OCI-LY1 (cell line): ENCODE measurements around the gene ACKR2.

Experiments
- H2AFZ ChIP-seq: fragments of 200-600 bp; sonication (generic), shearing (Covaris generic); 2 replicates; pipeline ENCODE4 v1.6.0; 2014; ENCODE audit warnings: antibody characterized with exemption, mild to moderate bottlenecking, low read length
- H3F3A ChIP-seq: fragments of 200-600 bp; sonication (generic), shearing (Covaris generic); 2 replicates; pipeline ENCODE4 v1.6.0; 2014; ENCODE audit warnings: mild to moderate bottlenecking, antibody characterized with exemption, low read length, moderate library complexity; ENCODE audit not compliant: insufficient read depth
- H3K27ac ChIP-seq: fragments of 200-600 bp; sonication (generic); 2 replicates; pipeline ENCODE4 v1.5.1; 2014; ENCODE audit warnings: low read length, mixed run types, mild to moderate bottlenecking, low read depth; ENCODE audit not compliant: poor library complexity, severe bottlenecking
- H3K27me3 ChIP-seq: fragments of 200-600 bp; sonication (generic); 2 replicates; pipeline ENCODE4 v1.6.0; 2014; ENCODE audit warnings: antibody characterized with exemption, mild to moderate bottlenecking, low read length, moderate library complexity; ENCODE audit not compliant: insufficient read depth
- H3K36me3 ChIP-seq: fragments of 200-600 bp; sonication (generic); 2 replicates; pipeline ENCODE4 v1.6.1; 2014; ENCODE audit warnings: mild to moderate bottlenecking, antibody characterized with exemption, low read length, moderate library complexity, mixed read lengths; ENCODE audit not compliant: insufficient read depth
- H3K4me1 ChIP-seq: fragments of 200-600 bp; sonication (generic); 2 replicates; pipeline ENCODE4 v1.5.1; 2014; ENCODE audit warnings: mild to moderate bottlenecking, low read length, moderate library complexity; ENCODE audit not compliant: insufficient read depth, severe bottlenecking
- H3K4me2 ChIP-seq: fragments of 200-600 bp; sonication (generic), shearing (Covaris generic); 2 replicates; pipeline ENCODE4 v1.6.1; 2014; ENCODE audit warnings: low read length
- H3K4me3 ChIP-seq: fragments of 200-600 bp; sonication (generic); 2 replicates; pipeline ENCODE4 v1.5.1; 2014; ENCODE audit warnings: low read length, low read depth, mild to moderate bottlenecking, mixed read lengths; ENCODE audit not compliant: poor library complexity, severe bottlenecking
- H3K79me2 ChIP-seq: fragments of 200-600 bp; shearing (Covaris generic); 2 replicates; pipeline ENCODE4 v1.6.1; 2016; ENCODE audit warnings: mixed run types, low read length, mixed read lengths; ENCODE audit not compliant: insufficient read depth
- H3K9ac ChIP-seq: fragments of 200-600 bp; sonication (generic), shearing (Covaris generic); 2 replicates; pipeline ENCODE4 v1.6.1; 2014; ENCODE audit warnings: mild to moderate bottlenecking, low read length, mixed read lengths
- H3K9me2 ChIP-seq: fragments of 200-600 bp; sonication (generic), shearing (Covaris generic); 2 replicates; pipeline ENCODE4 v1.6.1; 2014; ENCODE audit warnings: low read depth, mild to moderate bottlenecking, low read length, mixed read lengths
- H3K9me3 ChIP-seq: fragments of 200-600 bp; shearing (Covaris generic); 2 replicates; pipeline ENCODE4 v1.6.1; 2014; ENCODE audit warnings: low read length, mixed read lengths
- H4K20me1 ChIP-seq: fragments of 200-600 bp; sonication (generic), shearing (Covaris generic); 2 replicates; pipeline ENCODE4 v1.6.0; 2016; ENCODE audit warnings: mild to moderate bottlenecking, low read length; ENCODE audit not compliant: insufficient read depth
- EZH2 ChIP-seq: fragments of 200-600 bp; sonication (generic), shearing (Covaris generic); IDR thresholded peaks from 2 replicates; pipeline ENCODE4 v1.8.0; 2017; ENCODE audit warnings: borderline replicate concordance, mixed run types, mild to moderate bottlenecking, antibody characterized with exemption, low read length, moderate library complexity, mixed read lengths
- TF ChIP-seq, protein P1 (sequence below): fragments of 200-600 bp; sonication (generic), shearing (Covaris generic); IDR thresholded peaks from 2 replicates; pipeline ENCODE4 v1.5.1; 2017; ENCODE audit warnings: mild to moderate bottlenecking, antibody characterized with exemption, low read length, moderate library complexity, mixed read lengths

ACKR2 gene

DNA sequence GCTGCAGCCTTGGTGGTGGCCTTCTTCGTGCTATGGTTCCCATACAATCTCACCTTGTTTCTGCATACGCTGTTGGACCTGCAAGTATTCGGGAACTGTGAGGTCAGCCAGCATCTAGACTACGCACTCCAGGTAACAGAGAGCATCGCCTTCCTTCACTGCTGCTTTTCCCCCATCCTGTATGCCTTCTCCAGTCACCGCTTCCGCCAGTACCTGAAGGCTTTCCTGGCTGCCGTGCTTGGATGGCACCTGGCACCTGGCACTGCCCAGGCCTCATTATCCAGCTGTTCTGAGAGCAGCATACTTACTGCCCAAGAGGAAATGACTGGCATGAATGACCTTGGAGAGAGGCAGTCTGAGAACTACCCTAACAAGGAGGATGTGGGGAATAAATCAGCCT is 56.0 kb downstream of the ACKR2 start:
- no peak for TF ChIP-seq EZH2
- TF ChIP-seq, protein P1, sequence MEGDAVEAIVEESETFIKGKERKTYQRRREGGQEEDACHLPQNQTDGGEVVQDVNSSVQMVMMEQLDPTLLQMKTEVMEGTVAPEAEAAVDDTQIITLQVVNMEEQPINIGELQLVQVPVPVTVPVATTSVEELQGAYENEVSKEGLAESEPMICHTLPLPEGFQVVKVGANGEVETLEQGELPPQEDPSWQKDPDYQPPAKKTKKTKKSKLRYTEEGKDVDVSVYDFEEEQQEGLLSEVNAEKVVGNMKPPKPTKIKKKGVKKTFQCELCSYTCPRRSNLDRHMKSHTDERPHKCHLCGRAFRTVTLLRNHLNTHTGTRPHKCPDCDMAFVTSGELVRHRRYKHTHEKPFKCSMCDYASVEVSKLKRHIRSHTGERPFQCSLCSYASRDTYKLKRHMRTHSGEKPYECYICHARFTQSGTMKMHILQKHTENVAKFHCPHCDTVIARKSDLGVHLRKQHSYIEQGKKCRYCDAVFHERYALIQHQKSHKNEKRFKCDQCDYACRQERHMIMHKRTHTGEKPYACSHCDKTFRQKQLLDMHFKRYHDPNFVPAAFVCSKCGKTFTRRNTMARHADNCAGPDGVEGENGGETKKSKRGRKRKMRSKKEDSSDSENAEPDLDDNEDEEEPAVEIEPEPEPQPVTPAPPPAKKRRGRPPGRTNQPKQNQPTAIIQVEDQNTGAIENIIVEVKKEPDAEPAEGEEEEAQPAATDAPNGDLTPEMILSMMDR, result no peak
- Histone ChIP-seq H3K4me2 (no peak overlapping the region), H3K27me3 (no peaks in the 10 kb centered on the region), H3K36me3 (no peaks in the 10 kb centered on the region), H3K4me3 (no peak overlapping the region), H3K79me2 (no peaks in the 10 kb centered on the region), H3K27ac (no peak overlapping the region), H4K20me1 (no peaks in the 10 kb centered on the region), H3F3A (no peaks in the 10 kb centered on the region), H2AFZ (no peak overlapping the region), H3K9ac (no peak overlapping the region), H3K9me3 (no peaks in the 10 kb centered on the region), H3K4me1 (no peaks in the 10 kb centered on the region), H3K9me2 (no peaks in the 10 kb centered on the region)

DNA sequence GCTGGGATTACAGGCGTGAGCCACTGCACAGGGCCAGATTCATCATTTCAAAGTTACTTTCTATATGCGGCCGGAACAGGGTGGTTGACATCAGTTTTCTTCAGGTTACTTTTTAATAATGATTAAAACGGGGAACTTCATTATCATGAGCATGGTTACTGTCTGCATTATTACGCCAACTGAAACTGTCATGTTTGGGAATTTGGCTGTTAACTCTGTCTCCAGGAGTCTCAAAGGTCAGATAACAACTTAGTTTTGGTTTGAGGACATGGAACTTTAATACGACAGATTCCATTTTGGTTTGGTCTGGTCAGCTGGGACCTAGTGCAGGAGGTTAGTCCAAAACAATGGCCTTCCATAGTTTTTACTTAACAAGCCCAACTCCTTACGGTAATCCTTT is 57.9 kb downstream of the ACKR2 start:
- H3K4me2 ChIP-seq, result no peak overlapping the region
- H4K20me1 ChIP-seq, result no peaks in the 10 kb centered on the region
- H3K4me1 ChIP-seq, result no peaks in the 10 kb centered on the region
- no peaks in the 10 kb centered on the region for H3K9me2 ChIP-seq
- no peaks in the 10 kb centered on the region for H3K36me3 ChIP-seq
- TF ChIP-seq, protein P1, result no peak
- no peak for TF ChIP-seq EZH2
- no peaks in the 10 kb centered on the region for H3F3A ChIP-seq
- no peaks in the 10 kb centered on the region for H3K27me3 ChIP-seq
- no peak overlapping the region for H2AFZ ChIP-seq
- no peaks in the 10 kb centered on the region for H3K9me3 ChIP-seq
- H3K4me3 ChIP-seq, result no peak overlapping the region
- H3K79me2 ChIP-seq, result no peaks in the 10 kb centered on the region
- H3K9ac ChIP-seq, result no peak overlapping the region
- no peak overlapping the region for H3K27ac ChIP-seq

DNA sequence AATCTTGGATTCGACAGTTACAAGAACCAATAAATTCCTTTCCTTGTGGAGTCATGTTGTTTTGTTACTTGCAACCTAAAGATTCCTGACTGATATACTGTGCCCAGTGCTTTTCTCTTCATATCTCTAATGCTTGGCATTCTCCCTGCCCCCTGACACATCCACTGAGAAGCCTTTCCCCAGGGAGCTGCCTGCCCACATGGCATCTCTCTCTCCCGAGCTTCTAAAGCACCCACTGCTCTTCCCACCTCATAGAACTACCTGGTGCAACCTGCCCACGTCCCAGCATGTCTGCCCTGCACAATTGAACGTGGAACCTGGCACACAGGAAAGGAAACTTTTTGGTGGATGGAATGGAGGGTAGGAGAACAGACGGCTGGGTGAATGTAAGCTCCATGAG is 59.6 kb downstream of the ACKR2 start:
- Histone ChIP-seq H3K27me3 (no peaks in the 10 kb centered on the region), H3K4me1 (no peaks in the 10 kb centered on the region), H3K4me2 (no peak overlapping the region), H3K4me3 (no peak overlapping the region), H3F3A (no peaks in the 10 kb centered on the region), H3K36me3 (no peaks in the 10 kb centered on the region), H3K9me2 (no peaks in the 10 kb centered on the region), H3K27ac (no peak overlapping the region), H4K20me1 (no peaks in the 10 kb centered on the region), H2AFZ (no peak overlapping the region), H3K9ac (no peak overlapping the region), H3K9me3 (no peaks in the 10 kb centered on the region), H3K79me2 (no peaks in the 10 kb centered on the region)
- TF ChIP-seq, protein P1, result no peak
- TF ChIP-seq EZH2, result no peak
